ENCODE results near the gene DEFB119. TPM values are rescaled to one million over a fixed set of nuclear protein-coding genes. Genes with fewer than 3 reads are reported as not detected.

DEFB119 gene
- not detected in 2 replicates for total RNA-seq

GRCh38 chr20:31390490-31390889, at the start of gene DEFB119:
DEFB119 (minus strand) TSS chr20:31390590; CDS start chr20:31390483, 107 bp downstream.

DNA sequence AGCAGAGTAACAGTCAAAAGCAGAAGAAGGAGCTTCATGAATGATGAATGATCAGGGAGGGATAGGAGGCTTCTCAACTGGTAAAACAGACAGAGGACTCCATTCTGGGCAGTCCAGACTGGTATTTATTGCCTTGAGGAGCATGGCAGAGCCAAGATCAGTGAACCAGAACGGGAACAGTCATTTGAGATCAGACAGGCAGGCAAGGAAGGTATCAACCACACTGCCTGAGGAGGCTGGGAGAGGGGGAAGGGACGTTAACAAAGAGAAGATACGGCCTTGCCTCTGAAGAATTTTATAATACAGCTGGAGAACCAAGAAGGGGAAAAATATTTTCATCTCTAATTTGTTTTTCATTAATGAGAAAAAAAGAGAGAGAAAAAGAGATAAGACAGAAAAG, 15.7 kb upstream of the DEFB119 start, which contains the start of gene DEFB121:
Gene DEFB121, minus strand, starts transcription at position 101 of the 400 bp plus-strand sequence. Its CDS starts 63 bp downstream, at position 38.

GRCh38 chr20:31368301-31368700, 22.1 kb downstream of the DEFB119 start, which contains the start of gene DEFB118:
DEFB118 (plus strand) TSS chr20:31368601; CDS start chr20:31368651, 50 bp downstream.

Other genes with a start within 250 kb of the DEFB119 start
- gene DEFB115, start 132.9 kb downstream of the DEFB119 start, total RNA-seq: not detected in 2 replicates
- gene DEFB116, start 82.0 kb downstream of the DEFB119 start, total RNA-seq: not detected in 2 replicates
- gene DEFB118, start 22.0 kb downstream of the DEFB119 start, total RNA-seq: not detected in 2 replicates
- not detected in 2 replicates for gene DEFB121, start 15.6 kb upstream of the DEFB119 start, total RNA-seq
- not detected in 2 replicates for gene DEFB123, start 50.0 kb upstream of the DEFB119 start, total RNA-seq
- not detected in 2 replicates for gene DEFB124, start 84.5 kb upstream of the DEFB119 start, total RNA-seq
- gene REM1, start 84.7 kb upstream of the DEFB119 start, total RNA-seq: not detected in 2 replicates
- gene HM13, start 123.9 kb upstream of the DEFB119 start, total RNA-seq: 53.5 and 79.1 TPM in 2 replicates
- 965 and 1,004 TPM in 2 replicates for gene ID1, start 214.7 kb upstream of the DEFB119 start, total RNA-seq
- not detected in 2 replicates for gene COX4I2, start 247.3 kb upstream of the DEFB119 start, total RNA-seq